ENCODE results near the gene ZNF474. TPM values are rescaled to one million over a fixed set of nuclear protein-coding genes. Genes with fewer than 3 reads are reported as not detected.

ZNF474 gene
- total RNA-seq, 1 experiment from 2014 or later = not detected

DNA sequence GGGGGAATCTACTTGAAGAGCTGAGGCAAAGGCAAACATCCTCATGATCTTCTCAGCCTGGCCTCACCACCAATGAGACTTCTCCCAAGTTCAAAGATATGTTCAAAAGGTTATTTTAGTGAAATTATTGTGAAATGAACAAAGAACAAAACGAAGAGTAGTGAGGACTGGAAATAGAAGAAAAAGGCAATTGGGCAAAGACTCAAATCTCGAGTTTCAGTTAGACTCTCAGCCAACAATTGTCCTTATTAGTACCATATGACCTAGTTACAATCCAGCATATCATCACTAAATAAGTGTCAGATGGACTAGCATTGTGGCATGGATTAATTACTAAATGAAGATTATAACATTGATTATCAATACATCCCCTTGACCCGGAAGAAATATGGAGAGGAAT, 9.0 kb downstream of the ZNF474 start:
- no peak for TF ChIP-seq CBFB (CRISPR knock-in tag; IDR thresholded peaks at IDR 0.05; ENCODE audit: low read depth)
- TF ChIP-seq ZNF416 (CRISPR knock-in tag; IDR thresholded peaks at IDR 0.05) = no peak
- TF ChIP-seq, protein P1, sequence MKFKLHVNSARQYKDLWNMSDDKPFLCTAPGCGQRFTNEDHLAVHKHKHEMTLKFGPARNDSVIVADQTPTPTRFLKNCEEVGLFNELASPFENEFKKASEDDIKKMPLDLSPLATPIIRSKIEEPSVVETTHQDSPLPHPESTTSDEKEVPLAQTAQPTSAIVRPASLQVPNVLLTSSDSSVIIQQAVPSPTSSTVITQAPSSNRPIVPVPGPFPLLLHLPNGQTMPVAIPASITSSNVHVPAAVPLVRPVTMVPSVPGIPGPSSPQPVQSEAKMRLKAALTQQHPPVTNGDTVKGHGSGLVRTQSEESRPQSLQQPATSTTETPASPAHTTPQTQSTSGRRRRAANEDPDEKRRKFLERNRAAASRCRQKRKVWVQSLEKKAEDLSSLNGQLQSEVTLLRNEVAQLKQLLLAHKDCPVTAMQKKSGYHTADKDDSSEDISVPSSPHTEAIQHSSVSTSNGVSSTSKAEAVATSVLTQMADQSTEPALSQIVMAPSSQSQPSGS (CRISPR knock-in tag; IDR thresholded peaks at IDR 0.05; ENCODE audit: borderline replicate concordance, low read depth) = no peak
- no peak for TF ChIP-seq ZNF281 (CRISPR knock-in tag; IDR thresholded peaks at IDR 0.05)
- TF ChIP-seq CTCF (IDR thresholded peaks at IDR 0.05) = no peak
- TF ChIP-seq ZNF423 (CRISPR knock-in tag; IDR thresholded peaks at IDR 0.05) = no peak
- TF ChIP-seq NFYB (CRISPR knock-in tag; conservative IDR thresholded peaks at IDR 0.05; ENCODE audit: low read depth) = no peak
- TF ChIP-seq CREB1 (CRISPR knock-in tag; IDR thresholded peaks at IDR 0.05) = no peak
- no peak for TF ChIP-seq ZBTB43 (CRISPR knock-in tag; IDR thresholded peaks at IDR 0.05)
- TF ChIP-seq MYBL2 (CRISPR knock-in tag; IDR thresholded peaks at IDR 0.05) = no peak
- TF ChIP-seq PRDM15 (CRISPR knock-in tag; IDR thresholded peaks at IDR 0.05) = no peak
- Mint-ChIP-seq H3K36me3 (no peaks in the 10 kb centered on the region), H3K4me1 (no peaks in the 10 kb centered on the region), H3K9me3 (no peaks in the 10 kb centered on the region), H3K4me3 (no peak overlapping the region), H3K27ac (no peak overlapping the region), H3K27me3 (ENCODE audit: low read depth) (no peaks in the 10 kb centered on the region)
- CTCF ChIA-PET = no interaction called here
- POLR2A ChIA-PET = no interaction called here
- no peak for ATAC-seq
- DNase-seq (ENCODE audit: low spot score) = no peak

DNA sequence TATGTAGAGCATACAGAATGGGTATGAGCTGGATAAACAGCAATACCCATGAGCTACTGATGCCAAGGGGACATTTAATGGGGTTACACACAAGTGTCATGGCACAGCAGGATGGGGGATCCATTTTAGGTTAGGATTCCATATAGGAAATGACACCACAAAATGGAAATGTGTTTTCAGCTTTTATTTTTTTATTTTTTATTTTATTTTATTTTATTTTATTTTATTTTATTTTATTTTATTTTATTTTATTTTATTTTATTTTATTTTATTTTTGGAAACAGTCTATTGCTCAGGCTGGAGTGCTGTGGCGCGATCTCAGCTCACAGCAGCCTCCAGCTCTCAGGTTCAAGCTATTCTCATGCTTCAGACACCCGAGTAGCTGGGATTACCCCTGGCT, 11.6 kb downstream of the ZNF474 start:
- DNase-seq (ENCODE audit: low spot score) = no peak
- Mint-ChIP-seq H3K9me3 (no peaks in the 10 kb centered on the region), H3K36me3 (no peaks in the 10 kb centered on the region), H3K27me3 (ENCODE audit: low read depth) (no peaks in the 10 kb centered on the region), H3K4me1 (peaks cover 2% of the 10 kb centered on the region; the same call in 1 of the 2 replicates), H3K27ac (no peak overlapping the region), H3K4me3 (no peak overlapping the region)
- no peak for ATAC-seq
- TF ChIP-seq TCF7 (CRISPR knock-in tag; IDR thresholded peaks at IDR 0.05; ENCODE audit: low read depth) = no peak
- TF ChIP-seq IRF2 (CRISPR knock-in tag; IDR thresholded peaks at IDR 0.05; ENCODE audit: borderline replicate concordance, low read depth) = no peak
- TF ChIP-seq HMGA2 (CRISPR knock-in tag; IDR thresholded peaks at IDR 0.05) = peak; percentile 97
- no peak for TF ChIP-seq MXD4 (CRISPR knock-in tag; IDR thresholded peaks at IDR 0.05; ENCODE audit: borderline replicate concordance)
- ChIA-PET POLR2A (no interaction called here), CTCF (interaction anchor here (0.8 to 2.2 kb wide), 2 partner anchors 8 to 16 kb away, joined by 3 to 13 read pairs; no protein-coding TSS in a partner anchor)

Measured in WTC11 (cell line).